Renal cortex interstitium (tissue), 11 donors: Measurements from ENCODE around the gene ACSM3. TPM values are rescaled to one million over a fixed set of nuclear protein-coding genes. Genes with fewer than 3 reads are reported as not detected.

Experiments
- DNase-seq, 11 donors: peaks; one replicate each; pipeline ENCODE4 v3.0.0-alpha.2; 2013; ENCODE audit warnings: low read depth in 9 of 11, low spot score in 4 of 11; ENCODE audit errors: extremely low read depth in 1 of 11
- polyA plus RNA-seq, 3 donors: library from polyadenylated mRNA; unstranded; fragments of 120-200 nt; gene quantifications; one replicate each; pipeline ENCODE4 v1.2.1, GENCODE V29; 2013; ENCODE audit not compliant: insufficient read length in 3 of 3

Gene ACSM3
- polyA plus RNA-seq, 3 donors, result 97.6 to 119 (median 101) TPM

GRCh38 chr16:20789130-20789529, 25.3 kb downstream of the ACSM3 start:
- DNase-seq, result no peak

GRCh38 chr16:20791923-20792612, 28.3 kb downstream of the ACSM3 start:
- DNase-seq, result no peak

GRCh38 chr16:20798364-20798763, 34.5 kb downstream of the ACSM3 start:
- DNase-seq, result no peak

- peak in 1 of 11 donors; percentile 5 for DNase-seq
Observed at GRCh38 chr16:20799599-20799998, 35.8 kb downstream of the ACSM3 start.

GRCh38 chr16:20801278-20801677, 37.5 kb downstream of the ACSM3 start:
- no peak for DNase-seq

- no peak for DNase-seq
Observed at GRCh38 chr16:20803192-20803560, 39.4 kb downstream of the ACSM3 start.

GRCh38 chr16:20803561-20804214, 39.9 kb downstream of the ACSM3 start:
- DNase-seq, result no peak

- DNase-seq, result peak in 1 of 11 donors; percentile 23
Observed at GRCh38 chr16:20805684-20806167, 41.9 kb downstream of the ACSM3 start.

- peak; percentile 85 to 97 (median 95) for DNase-seq
Observed at GRCh38 chr16:20806168-20807050, 42.6 kb downstream of the ACSM3 start, which contains the start of the genes ERI2 and REXO5. Gene ERI2, minus strand, starts transcription at chr16:20806472. Its CDS starts 42 bp downstream, at chr16:20806430. Gene REXO5, plus strand, starts transcription at chr16:20806527. Its CDS starts 427 bp downstream, at chr16:20806954.

- no peak for DNase-seq
Observed at GRCh38 chr16:20807862-20808261, 44.0 kb downstream of the ACSM3 start.

GRCh38 chr16:20811889-20812439, 48.1 kb downstream of the ACSM3 start:
- no peak for DNase-seq

- no peak for DNase-seq
Observed at GRCh38 chr16:20812510-20812909, 48.7 kb downstream of the ACSM3 start.

GRCh38 chr16:20814784-20815183, 51.0 kb downstream of the ACSM3 start:
- DNase-seq, result no peak

GRCh38 chr16:20818929-20819585, 55.2 kb downstream of the ACSM3 start:
- DNase-seq, result no peak

- DNase-seq, result no peak
Observed at GRCh38 chr16:20821682-20822081, 57.9 kb downstream of the ACSM3 start.

- no peak for DNase-seq
Observed at GRCh38 chr16:20822521-20823325, 58.9 kb downstream of the ACSM3 start.

GRCh38 chr16:20826039-20826566, 62.3 kb downstream of the ACSM3 start:
- DNase-seq, result no peak

GRCh38 chr16:20829536-20829935, 65.7 kb downstream of the ACSM3 start:
- no peak for DNase-seq
